NCI-H2196 (cell line): ENCODE measurements around the gene FHIT.

Source experiments
- DNase-seq: peaks from one replicate; lab custom pipeline; 2025; ENCODE audit not compliant: unreplicated experiment; lab: John Stamatoyannopoulos, UW

Gene FHIT

GRCh38 chr3:59714066-59714465 lies 1537.2 kb downstream of the FHIT start:
- DNase-seq = no peak

- no peak for DNase-seq
These were observed 1540.7 kb downstream of the FHIT start for GRCh38 chr3:59710554-59710953.

GRCh38 chr3:59709702-59710553 lies 1541.3 kb downstream of the FHIT start:
- DNase-seq = peak; percentile 3

- DNase-seq = no peak
These were observed 1543.0 kb downstream of the FHIT start for GRCh38 chr3:59708202-59708601.

- no peak for DNase-seq
These were observed 1547.0 kb downstream of the FHIT start for GRCh38 chr3:59704292-59704691.

GRCh38 chr3:59699648-59700320 lies 1551.5 kb downstream of the FHIT start:
- no peak for DNase-seq
